Body of pancreas (tissue), 4 donors: Measurements from ENCODE around the gene CDC123.

Experiments
- POLR2A ChIP-seq, 3 donors: fragments of 450-650 bp; IDR thresholded peaks; one replicate each; pipeline ENCODE4 v1.6.1; 2016; ENCODE audit warnings: antibody characterized with exemption in 3 of 3, mild to moderate bottlenecking in 2 of 3
- TF ChIP-seq, protein P1 (sequence below), 7 experiments: fragments of 450-650 bp in 4 of 7; fragments of 200-600 bp in 3 of 7; sonication (generic) in 3 of 7; IDR thresholded peaks; one replicate each; pipeline ENCODE4 v1.5.1; 2016 to 2019; ENCODE audit warnings: antibody characterized with exemption in 7 of 7

- TF ChIP-seq, protein P1, sequence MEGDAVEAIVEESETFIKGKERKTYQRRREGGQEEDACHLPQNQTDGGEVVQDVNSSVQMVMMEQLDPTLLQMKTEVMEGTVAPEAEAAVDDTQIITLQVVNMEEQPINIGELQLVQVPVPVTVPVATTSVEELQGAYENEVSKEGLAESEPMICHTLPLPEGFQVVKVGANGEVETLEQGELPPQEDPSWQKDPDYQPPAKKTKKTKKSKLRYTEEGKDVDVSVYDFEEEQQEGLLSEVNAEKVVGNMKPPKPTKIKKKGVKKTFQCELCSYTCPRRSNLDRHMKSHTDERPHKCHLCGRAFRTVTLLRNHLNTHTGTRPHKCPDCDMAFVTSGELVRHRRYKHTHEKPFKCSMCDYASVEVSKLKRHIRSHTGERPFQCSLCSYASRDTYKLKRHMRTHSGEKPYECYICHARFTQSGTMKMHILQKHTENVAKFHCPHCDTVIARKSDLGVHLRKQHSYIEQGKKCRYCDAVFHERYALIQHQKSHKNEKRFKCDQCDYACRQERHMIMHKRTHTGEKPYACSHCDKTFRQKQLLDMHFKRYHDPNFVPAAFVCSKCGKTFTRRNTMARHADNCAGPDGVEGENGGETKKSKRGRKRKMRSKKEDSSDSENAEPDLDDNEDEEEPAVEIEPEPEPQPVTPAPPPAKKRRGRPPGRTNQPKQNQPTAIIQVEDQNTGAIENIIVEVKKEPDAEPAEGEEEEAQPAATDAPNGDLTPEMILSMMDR (IDR thresholded peaks at IDR 0.05): no peak
- no peak for TF ChIP-seq POLR2A (IDR thresholded peaks at IDR 0.05)
Observed at GRCh38 chr10:12180221-12180974, 15.6 kb upstream of the CDC123 start.
